Measurements from ENCODE around the gene DIDO1. TPM values are rescaled to one million over a fixed set of nuclear protein-coding genes. Genes with fewer than 3 reads are reported as not detected.

Gene DIDO1
- total RNA-seq, 1 donor from 2014 or later, result 41.6 TPM

DNA sequence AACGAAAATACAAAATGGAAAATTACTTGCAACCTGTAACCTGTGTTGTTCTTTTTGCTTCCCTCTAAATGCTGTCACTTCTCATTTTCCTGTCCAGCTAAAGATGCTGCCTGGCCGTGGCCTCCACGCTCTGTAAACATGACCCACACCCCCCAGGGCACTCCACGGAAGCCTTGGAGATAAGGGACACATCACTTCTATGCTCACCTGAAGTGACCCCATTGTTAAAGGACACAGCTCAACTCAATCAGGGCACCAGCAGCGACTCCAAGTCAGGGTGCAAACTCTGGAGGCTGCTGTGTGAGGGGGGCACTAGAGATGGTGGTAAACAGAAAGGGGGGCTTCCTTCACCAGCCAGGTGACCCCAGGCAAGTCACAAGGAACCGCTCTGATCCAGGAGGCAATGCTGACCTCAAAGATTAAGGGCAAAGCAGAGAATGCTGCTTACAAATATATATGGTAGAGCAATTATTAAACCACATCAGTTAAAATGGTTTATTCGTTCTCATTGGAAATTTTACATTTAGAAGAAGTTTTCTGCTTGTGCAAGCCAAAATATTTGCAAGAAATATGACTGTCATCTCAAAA lies 13.2 kb downstream of the DIDO1 start:
- Mint-ChIP-seq H3K27ac (ENCODE audit: unreplicated experiment) (peak overlapping the region; percentile 49), H3K4me3 (ENCODE audit: unreplicated experiment) (no peak overlapping the region), H3K27me3 (ENCODE audit: low read depth) (no peaks in the 10 kb centered on the region), H3K4me1 (ENCODE audit: low read depth) (peaks cover 41% of the 10 kb centered on the region), H3K36me3 (ENCODE audit: low read depth) (peaks cover 17% of the 10 kb centered on the region), H3K9me3 (ENCODE audit: low read depth) (no peaks in the 10 kb centered on the region)
- no peak for DNase-seq (ENCODE audit: low spot score)
- TF ChIP-seq, protein P1, sequence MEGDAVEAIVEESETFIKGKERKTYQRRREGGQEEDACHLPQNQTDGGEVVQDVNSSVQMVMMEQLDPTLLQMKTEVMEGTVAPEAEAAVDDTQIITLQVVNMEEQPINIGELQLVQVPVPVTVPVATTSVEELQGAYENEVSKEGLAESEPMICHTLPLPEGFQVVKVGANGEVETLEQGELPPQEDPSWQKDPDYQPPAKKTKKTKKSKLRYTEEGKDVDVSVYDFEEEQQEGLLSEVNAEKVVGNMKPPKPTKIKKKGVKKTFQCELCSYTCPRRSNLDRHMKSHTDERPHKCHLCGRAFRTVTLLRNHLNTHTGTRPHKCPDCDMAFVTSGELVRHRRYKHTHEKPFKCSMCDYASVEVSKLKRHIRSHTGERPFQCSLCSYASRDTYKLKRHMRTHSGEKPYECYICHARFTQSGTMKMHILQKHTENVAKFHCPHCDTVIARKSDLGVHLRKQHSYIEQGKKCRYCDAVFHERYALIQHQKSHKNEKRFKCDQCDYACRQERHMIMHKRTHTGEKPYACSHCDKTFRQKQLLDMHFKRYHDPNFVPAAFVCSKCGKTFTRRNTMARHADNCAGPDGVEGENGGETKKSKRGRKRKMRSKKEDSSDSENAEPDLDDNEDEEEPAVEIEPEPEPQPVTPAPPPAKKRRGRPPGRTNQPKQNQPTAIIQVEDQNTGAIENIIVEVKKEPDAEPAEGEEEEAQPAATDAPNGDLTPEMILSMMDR (IDR thresholded peaks at IDR 0.05), result no peak

DNA sequence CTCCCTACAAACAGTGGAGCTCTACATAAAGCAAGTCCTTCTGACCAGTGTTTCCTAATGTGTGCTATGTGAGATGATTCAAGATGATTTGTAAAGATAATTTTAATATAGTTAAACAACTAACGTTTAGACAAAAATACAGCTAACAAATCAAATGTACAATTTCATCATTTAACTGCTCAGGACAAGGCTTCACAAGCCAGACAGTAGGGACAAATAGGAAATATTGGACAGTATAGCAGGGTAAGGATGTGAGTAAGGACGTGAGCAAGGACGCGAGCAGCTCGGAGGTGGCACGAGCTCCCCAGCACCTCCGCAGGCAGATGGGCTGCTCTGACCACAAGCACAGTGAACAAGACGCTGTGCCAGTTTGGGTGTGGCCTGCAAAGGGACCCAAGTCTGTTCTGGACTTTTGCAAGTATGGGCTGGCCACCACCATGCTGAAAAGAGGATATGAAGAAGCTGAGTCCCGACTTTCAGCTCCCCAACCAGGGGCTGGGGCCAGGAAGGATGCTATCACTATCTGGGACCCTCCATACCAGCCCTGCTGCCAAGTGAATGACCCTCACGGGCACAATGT lies 14.5 kb downstream of the DIDO1 start:
- TF ChIP-seq, protein P1 (IDR thresholded peaks at IDR 0.05), result no peak
- H3K4me1 Mint-ChIP-seq (ENCODE audit: low read depth), result peaks cover 34% of the 10 kb centered on the region
- no peak overlapping the region for H3K27ac Mint-ChIP-seq (ENCODE audit: unreplicated experiment)
- DNase-seq (ENCODE audit: low spot score), result no peak
- H3K36me3 Mint-ChIP-seq (ENCODE audit: low read depth), result peaks cover 24% of the 10 kb centered on the region
- H3K27me3 Mint-ChIP-seq (ENCODE audit: low read depth), result no peaks in the 10 kb centered on the region
- H3K9me3 Mint-ChIP-seq (ENCODE audit: low read depth), result no peaks in the 10 kb centered on the region
- H3K4me3 Mint-ChIP-seq (ENCODE audit: unreplicated experiment), result no peak overlapping the region

DNA sequence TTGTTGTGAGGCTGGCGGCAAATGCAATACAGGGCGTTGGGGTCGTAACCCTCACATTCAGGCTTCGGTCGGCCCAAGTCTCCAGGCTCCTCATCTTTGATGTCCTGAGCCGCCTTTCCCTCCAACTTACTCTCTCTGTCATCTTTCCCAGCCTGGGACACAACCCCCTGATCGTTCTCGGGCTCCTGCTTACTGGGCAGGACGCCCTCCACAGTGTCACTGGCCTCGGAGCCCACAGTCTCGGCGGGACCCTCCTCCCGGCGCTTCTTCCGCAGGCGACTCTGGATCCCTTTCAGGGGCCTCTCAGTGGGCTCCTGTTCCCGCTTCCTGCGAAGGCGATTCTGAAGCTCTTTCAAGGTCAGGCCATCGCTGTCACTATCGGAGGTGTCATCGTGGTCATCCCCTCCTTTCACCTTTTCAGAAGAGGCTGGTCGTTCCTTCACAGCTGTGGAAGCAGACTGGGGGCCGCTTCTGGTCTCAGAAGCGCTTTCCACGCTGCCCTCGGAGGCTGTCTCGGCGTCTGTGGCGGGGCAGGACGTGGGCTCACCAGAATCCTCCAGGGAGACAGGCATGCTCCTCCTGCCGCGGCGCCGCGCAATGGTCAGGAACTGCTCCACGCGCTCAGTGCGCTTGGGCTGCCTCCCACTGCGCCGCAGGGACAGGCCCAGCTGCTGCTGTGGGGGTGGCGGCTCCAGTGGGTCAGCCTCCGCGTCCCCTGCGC lies 15.4 kb downstream of the DIDO1 start:
- peaks cover 27% of the 10 kb centered on the region for H3K4me1 Mint-ChIP-seq (ENCODE audit: low read depth)
- no peak overlapping the region for H3K27ac Mint-ChIP-seq (ENCODE audit: unreplicated experiment)
- peaks cover 33% of the 10 kb centered on the region for H3K36me3 Mint-ChIP-seq (ENCODE audit: low read depth)
- DNase-seq (ENCODE audit: low spot score), result no peak
- TF ChIP-seq, protein P1 (IDR thresholded peaks at IDR 0.05), result no peak
- H3K4me3 Mint-ChIP-seq (ENCODE audit: unreplicated experiment), result no peak overlapping the region
- no peaks in the 10 kb centered on the region for H3K27me3 Mint-ChIP-seq (ENCODE audit: low read depth)
- no peaks in the 10 kb centered on the region for H3K9me3 Mint-ChIP-seq (ENCODE audit: low read depth)

DNA sequence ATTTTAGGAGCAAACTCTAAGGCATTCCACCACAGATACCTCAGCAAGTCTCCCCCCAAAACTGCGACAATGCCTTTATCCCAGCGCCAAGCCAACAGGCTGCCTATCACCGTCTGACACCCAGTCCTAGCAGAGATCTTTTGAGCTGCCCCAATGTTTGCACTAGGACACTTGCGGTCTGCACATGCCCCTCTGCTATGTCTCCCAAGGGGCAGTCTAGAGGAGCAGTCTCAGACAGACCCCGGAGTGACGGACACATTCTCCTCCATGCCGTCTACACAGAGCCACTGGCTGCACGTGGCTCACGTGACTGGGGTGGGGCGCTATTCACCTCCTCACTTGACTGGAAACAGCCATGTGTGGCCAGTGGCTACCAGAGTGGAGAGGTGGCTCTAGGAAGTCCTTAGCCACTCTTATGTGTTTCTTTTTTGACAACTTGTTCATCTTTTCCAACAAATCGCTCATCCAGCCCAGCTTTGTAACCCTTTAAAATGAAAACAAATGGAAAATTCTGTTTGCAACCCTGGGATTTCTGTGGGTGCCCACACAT lies 16.0 kb downstream of the DIDO1 start:
- no peaks in the 10 kb centered on the region for H3K9me3 Mint-ChIP-seq (ENCODE audit: low read depth)
- TF ChIP-seq, protein P1 (IDR thresholded peaks at IDR 0.05), result no peak
- no peak overlapping the region for H3K4me3 Mint-ChIP-seq (ENCODE audit: unreplicated experiment)
- peaks cover 20% of the 10 kb centered on the region for H3K4me1 Mint-ChIP-seq (ENCODE audit: low read depth)
- peaks cover 38% of the 10 kb centered on the region for H3K36me3 Mint-ChIP-seq (ENCODE audit: low read depth)
- no peak overlapping the region for H3K27ac Mint-ChIP-seq (ENCODE audit: unreplicated experiment)
- DNase-seq (ENCODE audit: low spot score), result no peak
- no peaks in the 10 kb centered on the region for H3K27me3 Mint-ChIP-seq (ENCODE audit: low read depth)

DNA sequence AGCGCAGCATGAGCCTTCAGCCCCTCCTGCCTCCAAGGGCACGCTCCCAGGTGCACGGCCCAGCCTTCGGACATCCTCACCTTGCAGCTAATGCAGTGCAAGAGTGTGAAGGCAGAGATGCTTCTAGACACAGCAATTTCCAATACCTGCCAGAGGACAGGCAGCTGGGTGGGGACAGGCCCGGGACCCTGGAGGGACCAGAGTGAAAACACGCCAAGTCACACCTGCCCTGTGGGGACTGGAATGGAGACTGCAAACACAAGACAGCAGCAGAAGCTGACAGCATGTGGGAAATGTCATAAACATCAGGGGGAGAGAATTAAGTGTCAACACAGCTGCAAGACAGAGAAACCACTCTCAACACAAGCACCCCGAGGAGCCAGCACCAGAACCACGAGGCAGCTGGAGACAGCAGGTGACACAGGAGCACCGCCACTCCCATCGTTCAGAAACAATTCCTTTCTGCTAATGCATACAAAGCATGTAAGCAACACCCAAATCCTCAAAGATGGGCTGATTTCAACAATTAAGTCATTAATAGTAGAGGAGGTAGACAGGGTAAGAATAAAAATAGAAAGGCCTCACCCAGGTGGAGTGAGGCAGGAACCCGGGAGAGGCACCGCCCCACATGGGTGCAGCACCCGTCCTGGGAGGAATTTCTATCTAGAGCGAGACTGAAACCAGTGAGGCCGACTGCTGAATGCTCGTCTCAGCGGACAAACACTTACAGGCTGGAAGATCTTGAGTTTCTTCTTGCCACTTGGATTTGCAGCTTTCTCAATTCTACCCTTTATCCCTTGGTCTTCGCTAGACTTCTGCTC lies 17.1 kb downstream of the DIDO1 start:
- TF ChIP-seq, protein P1 (IDR thresholded peaks at IDR 0.05), result no peak
- no peak overlapping the region for H3K27ac Mint-ChIP-seq (ENCODE audit: unreplicated experiment)
- H3K9me3 Mint-ChIP-seq (ENCODE audit: low read depth), result no peaks in the 10 kb centered on the region
- H3K36me3 Mint-ChIP-seq (ENCODE audit: low read depth), result peaks cover 46% of the 10 kb centered on the region
- no peaks in the 10 kb centered on the region for H3K27me3 Mint-ChIP-seq (ENCODE audit: low read depth)
- DNase-seq (ENCODE audit: low spot score), result no peak
- peaks cover 10% of the 10 kb centered on the region for H3K4me1 Mint-ChIP-seq (ENCODE audit: low read depth)
- no peak overlapping the region for H3K4me3 Mint-ChIP-seq (ENCODE audit: unreplicated experiment)

All from chondrocyte (in vitro differentiated cells).